Activated CD8-positive, alpha-beta memory T cell treated with anti-CD3 and anti-CD28 coated beads, Interleukin-2, amount 10 ng/mL, durations not matched to agents 7 days and 5 days (primary cell): Measurements from ENCODE around the gene TTC23. TPM values are rescaled to one million over a fixed set of nuclear protein-coding genes. Genes with fewer than 3 reads are reported as not detected.
"Not testable (repeated sequence)": the region's sequence is repeated elsewhere in the genome, so short reads cannot be mapped to it uniquely, and the experiment has no call there.

ENCODE experiments used
- ATAC-seq: fragments of 150-1000 bp; cut with Tn5 transposase; one replicate; pipeline ENCODE4 v1.10.0; 2021; ENCODE audit warnings: moderate library complexity
- CTCF ChIA-PET: fragments of 350-600 bp; sonication (Branson Sonifier 250); formaldehyde crosslinking; loops from one replicate; lab custom pipeline; 2021; ENCODE audit warnings: antibody characterized with exemption; lab: Charles Lee
- DNase-seq: peaks from one replicate; pipeline ENCODE4 v3.0.0-alpha.2; 2020
- H3K27ac Mint-ChIP-seq: one replicate; pipeline ENCODE4 v1.8.0; 2021; ENCODE audit warnings: mild to moderate bottlenecking, mixed read lengths
- H3K27me3 Mint-ChIP-seq: one replicate; pipeline ENCODE4 v1.8.0; 2021; ENCODE audit warnings: mixed read lengths
- H3K36me3 Mint-ChIP-seq: one replicate; pipeline ENCODE4 v1.8.0; 2021; ENCODE audit warnings: mild to moderate bottlenecking, mixed read lengths
- H3K4me1 Mint-ChIP-seq: one replicate; pipeline ENCODE4 v1.8.0; 2021; ENCODE audit warnings: mixed read lengths
- H3K4me3 Mint-ChIP-seq: one replicate; pipeline ENCODE4 v1.8.0; 2021; ENCODE audit warnings: mild to moderate bottlenecking, moderate library complexity, mixed read lengths
- H3K9me3 Mint-ChIP-seq: one replicate; pipeline ENCODE4 v1.8.0; 2022; ENCODE audit warnings: low read depth, mixed read lengths
- total RNA-seq, 2 experiments: library from RNA; stranded (reverse); gene quantifications; one replicate each; pipeline ENCODE4 v1.2.3, GENCODE V29; 2021

The TTC23 gene
- total RNA-seq, 2 experiments from 2014 or later: 1.2 TPM

- H3K36me3 Mint-ChIP-seq: no peaks in the 10 kb centered on the region
- H3K27ac Mint-ChIP-seq: no peak overlapping the region
- no peak overlapping the region for H3K4me3 Mint-ChIP-seq
- CTCF ChIA-PET: no interaction called here
- H3K4me1 Mint-ChIP-seq: no peaks in the 10 kb centered on the region
- no peaks in the 10 kb centered on the region for H3K27me3 Mint-ChIP-seq
- ATAC-seq: no peak
- DNase-seq: no peak
- H3K9me3 Mint-ChIP-seq: no peaks in the 10 kb centered on the region
Measured at GRCh38 chr15:99121691-99122410, 127.5 kb downstream of the TTC23 start.

DNA sequence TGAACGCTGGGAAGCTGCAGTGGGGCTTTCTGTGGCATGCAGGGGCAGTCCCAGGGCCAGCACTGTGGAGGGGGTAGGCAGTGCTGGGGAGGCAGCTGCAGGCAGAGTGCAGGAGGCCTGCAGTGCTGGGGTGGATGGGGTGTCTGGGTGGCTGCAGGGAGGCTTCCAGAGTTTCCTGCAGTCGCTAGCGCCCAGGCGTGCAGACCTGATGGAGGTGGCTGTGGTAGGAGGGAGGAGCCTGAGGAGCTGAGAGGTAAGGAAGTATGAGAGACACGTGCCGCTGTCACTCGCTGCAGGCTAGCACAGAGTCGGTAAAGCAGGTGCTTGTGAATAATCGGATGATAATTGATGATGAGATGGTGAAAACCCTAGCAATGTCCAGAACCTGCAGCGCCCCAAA is 128.2 kb downstream of the TTC23 start:
- no peaks in the 10 kb centered on the region for H3K9me3 Mint-ChIP-seq
- H3K27ac Mint-ChIP-seq: no peak overlapping the region
- no peak overlapping the region for H3K4me3 Mint-ChIP-seq
- no peaks in the 10 kb centered on the region for H3K4me1 Mint-ChIP-seq
- ATAC-seq: no peak
- no peaks in the 10 kb centered on the region for H3K27me3 Mint-ChIP-seq
- no peaks in the 10 kb centered on the region for H3K36me3 Mint-ChIP-seq
- CTCF ChIA-PET: no interaction called here
- DNase-seq: no peak

GRCh38 chr15:99120050-99120777 is 129.2 kb downstream of the TTC23 start:
- ATAC-seq: no peak

GRCh38 chr15:99118801-99119546 is 130.4 kb downstream of the TTC23 start:
- Mint-ChIP-seq H3K36me3 (no peaks in the 10 kb centered on the region), H3K4me1 (no peaks in the 10 kb centered on the region), H3K27ac (no peak overlapping the region), H3K27me3 (no peaks in the 10 kb centered on the region), H3K9me3 (no peaks in the 10 kb centered on the region), H3K4me3 (no peak overlapping the region)
- CTCF ChIA-PET: interaction anchor here (0.6 kb wide), 1 partner anchor 123 kb away, joined by 3 read pairs; no protein-coding TSS in a partner anchor
- ATAC-seq: no peak
- DNase-seq: no peak

More at GRCh38 chr15:99120050-99120777, 129.2 kb downstream of the TTC23 start:
- no peak overlapping the region for H3K27ac Mint-ChIP-seq
- H3K4me1 Mint-ChIP-seq: no peaks in the 10 kb centered on the region
- no peaks in the 10 kb centered on the region for H3K9me3 Mint-ChIP-seq
- no peak for DNase-seq
- no peaks in the 10 kb centered on the region for H3K27me3 Mint-ChIP-seq
- H3K36me3 Mint-ChIP-seq: no peaks in the 10 kb centered on the region
- CTCF ChIA-PET: no interaction called here
- H3K4me3 Mint-ChIP-seq: no peak overlapping the region

- no peak overlapping the region for H3K27ac Mint-ChIP-seq
- CTCF ChIA-PET: no interaction called here
- H3K27me3 Mint-ChIP-seq: peaks cover 2% of the 10 kb centered on the region
- DNase-seq (no peak), ATAC-seq (no peak)
- no peaks in the 10 kb centered on the region for H3K36me3 Mint-ChIP-seq
- H3K4me1 Mint-ChIP-seq: no peaks in the 10 kb centered on the region
- no peaks in the 10 kb centered on the region for H3K9me3 Mint-ChIP-seq
- no peak overlapping the region for H3K4me3 Mint-ChIP-seq
Measured at GRCh38 chr15:99118258-99118632, 131.1 kb downstream of the TTC23 start.

DNA sequence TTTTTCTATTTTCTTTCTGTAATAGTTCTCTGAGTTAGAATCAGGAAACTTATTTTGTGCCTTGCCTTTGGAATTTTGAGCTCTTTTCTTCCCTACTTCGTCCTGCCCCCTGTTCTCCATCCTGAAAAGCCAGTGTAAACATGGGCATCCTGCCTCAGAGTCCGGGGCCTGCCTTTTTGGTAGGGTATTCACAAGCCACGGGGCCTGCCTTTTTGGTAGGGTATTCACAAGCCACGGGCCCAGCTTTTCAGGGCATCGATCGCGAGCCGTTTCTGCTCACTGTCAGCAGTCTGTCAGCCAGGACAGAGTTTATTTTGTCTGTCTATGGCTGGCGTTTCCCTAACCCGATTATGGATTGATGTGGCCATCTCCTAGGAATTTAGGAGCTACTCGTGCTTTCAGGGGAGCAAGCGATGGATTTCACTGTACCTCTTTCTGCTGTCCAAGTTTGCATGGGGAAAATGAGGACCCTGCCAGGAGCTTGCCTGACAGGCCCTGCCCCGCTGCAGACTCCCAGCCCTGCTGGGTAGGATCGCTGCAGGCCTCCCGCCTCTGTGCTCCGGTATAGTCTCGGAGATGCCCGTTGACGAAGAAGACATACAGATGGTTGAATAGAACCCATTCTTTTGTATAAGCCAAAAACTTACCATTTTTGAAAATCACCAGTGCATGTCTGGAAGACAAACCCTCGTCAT is 131.7 kb downstream of the TTC23 start:
- DNase-seq: no peak
- Mint-ChIP-seq H3K27ac (no peak overlapping the region), H3K4me3 (no peak overlapping the region), H3K36me3 (no peaks in the 10 kb centered on the region), H3K9me3 (no peaks in the 10 kb centered on the region), H3K4me1 (no peaks in the 10 kb centered on the region), H3K27me3 (peaks cover 2% of the 10 kb centered on the region)
- no peak for ATAC-seq
- CTCF ChIA-PET: no interaction called here

DNA sequence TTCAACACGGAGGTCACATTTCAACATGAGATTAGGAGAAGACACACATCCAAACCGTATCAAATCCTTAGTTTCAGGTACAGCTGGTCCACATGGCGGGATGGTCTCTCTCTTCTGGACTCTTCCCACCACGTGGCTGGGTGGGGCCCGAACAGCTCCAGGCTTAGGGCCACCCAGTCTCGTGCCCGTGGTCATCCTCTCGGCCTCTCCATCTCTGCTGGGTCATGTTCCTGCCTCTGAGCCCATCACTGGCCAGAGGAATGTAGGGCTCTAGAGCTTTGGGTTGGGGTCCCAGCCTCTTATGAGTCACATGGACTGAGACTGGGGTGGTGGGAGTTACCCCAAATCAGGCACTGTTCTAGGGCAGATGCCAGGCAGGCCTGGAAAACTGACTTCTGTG is 132.3 kb downstream of the TTC23 start:
- CTCF ChIA-PET: no interaction called here
- H3K9me3 Mint-ChIP-seq: no peaks in the 10 kb centered on the region
- H3K36me3 Mint-ChIP-seq: no peaks in the 10 kb centered on the region
- H3K4me1 Mint-ChIP-seq: no peaks in the 10 kb centered on the region
- no peak overlapping the region for H3K27ac Mint-ChIP-seq
- DNase-seq: no peak
- no peak overlapping the region for H3K4me3 Mint-ChIP-seq
- no peak for ATAC-seq
- peaks cover 2% of the 10 kb centered on the region for H3K27me3 Mint-ChIP-seq

DNA sequence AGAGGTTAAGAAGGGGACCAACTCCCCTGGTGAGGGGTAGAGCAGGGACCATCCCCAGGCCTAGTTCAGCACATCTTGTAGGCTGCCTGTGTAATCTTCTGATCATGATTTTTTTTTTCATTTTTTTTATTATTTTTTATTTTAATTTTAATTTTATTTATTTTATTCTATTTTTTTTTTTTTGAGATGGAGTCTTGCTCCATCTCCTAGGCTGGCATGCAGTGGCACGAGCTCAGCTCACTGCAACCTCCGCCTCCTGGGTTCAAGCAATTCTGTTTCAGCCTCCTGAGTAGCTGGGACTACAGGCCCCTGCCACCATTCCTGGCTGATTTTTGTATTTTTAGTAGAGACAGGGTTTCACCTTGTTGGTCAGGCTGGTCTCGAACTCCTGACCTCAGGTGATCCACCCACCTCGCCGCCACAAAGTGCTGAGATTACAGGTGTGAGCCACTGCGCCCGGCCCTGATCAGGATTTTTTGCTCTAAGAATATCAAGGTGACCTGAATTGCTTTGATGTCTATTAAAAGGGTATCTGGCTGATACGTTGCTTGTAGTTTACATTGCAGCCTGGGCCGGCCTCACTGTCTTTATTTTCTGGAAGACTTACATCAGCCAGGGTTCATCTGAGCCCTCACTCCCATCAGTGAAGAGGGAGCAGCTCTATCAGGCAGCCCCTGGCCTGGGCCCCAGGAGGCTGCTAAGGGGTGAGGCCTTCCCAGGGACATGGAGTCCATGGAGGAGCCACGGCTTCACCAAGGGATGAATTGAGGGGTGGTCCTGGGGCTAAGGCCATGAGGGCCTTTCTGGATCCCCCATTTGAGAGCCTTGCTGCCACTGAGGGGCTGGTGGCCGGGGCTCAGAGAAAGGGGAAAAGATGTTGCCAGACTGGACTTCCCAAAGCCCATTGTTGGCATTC is 133.8 kb downstream of the TTC23 start:
- peaks cover 5% of the 10 kb centered on the region for H3K4me1 Mint-ChIP-seq
- ATAC-seq (no peak), DNase-seq (no peak)
- no peaks in the 10 kb centered on the region for H3K9me3 Mint-ChIP-seq
- peaks cover 4% of the 10 kb centered on the region for H3K27me3 Mint-ChIP-seq
- no peak overlapping the region for H3K4me3 Mint-ChIP-seq
- H3K27ac Mint-ChIP-seq: no peak overlapping the region
- CTCF ChIA-PET: no interaction called here
- no peaks in the 10 kb centered on the region for H3K36me3 Mint-ChIP-seq

- Mint-ChIP-seq H3K36me3 (no peaks in the 10 kb centered on the region), H3K9me3 (no peaks in the 10 kb centered on the region), H3K4me3 (no peak overlapping the region), H3K27me3 (peaks cover 7% of the 10 kb centered on the region), H3K27ac (no peak overlapping the region), H3K4me1 (peaks cover 6% of the 10 kb centered on the region)
- CTCF ChIA-PET: no interaction called here
- ATAC-seq: no peak
- no peak for DNase-seq
Measured at GRCh38 chr15:99114511-99115299, 134.7 kb downstream of the TTC23 start.

DNA sequence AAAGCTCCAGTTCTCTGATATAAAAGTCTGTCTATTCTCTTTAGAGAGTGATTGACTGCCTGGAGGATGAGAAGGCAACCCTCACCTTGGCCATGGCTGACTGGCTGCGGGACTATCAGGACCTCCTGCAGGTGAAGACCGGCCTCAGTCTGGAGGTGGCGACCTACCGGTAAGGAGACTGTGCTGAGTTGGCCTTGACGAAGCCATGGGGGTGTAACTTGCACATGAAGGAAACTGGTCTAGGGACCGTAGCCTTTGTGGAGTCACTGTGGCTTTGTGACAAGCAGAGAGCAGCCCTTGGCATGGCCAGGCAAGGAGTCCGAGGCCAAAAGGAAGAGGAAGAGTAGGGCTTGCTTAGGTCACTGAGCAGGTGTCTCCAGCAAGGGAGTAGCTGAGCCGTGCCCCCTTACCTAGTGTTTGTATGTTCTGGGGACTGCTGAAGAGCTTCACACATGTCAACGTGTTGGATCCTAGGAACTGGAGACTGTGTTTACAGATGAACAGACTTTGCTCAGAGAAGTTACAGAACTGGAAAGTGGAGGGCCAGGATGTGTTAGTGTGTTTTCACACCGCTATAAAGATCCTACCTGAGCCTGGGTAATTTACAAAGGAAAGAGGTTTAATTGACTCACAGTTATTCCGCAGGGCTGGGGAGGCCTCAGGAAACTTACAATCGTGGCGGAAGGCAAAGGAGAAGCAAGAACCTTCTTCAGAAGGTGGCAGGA is 135.7 kb downstream of the TTC23 start:
- no peak for DNase-seq
- Mint-ChIP-seq H3K36me3 (no peaks in the 10 kb centered on the region), H3K9me3 (no peaks in the 10 kb centered on the region), H3K27me3 (peaks cover 14% of the 10 kb centered on the region), H3K4me1 (peaks cover 12% of the 10 kb centered on the region), H3K27ac (no peak overlapping the region), H3K4me3 (no peak overlapping the region)
- no peak for ATAC-seq
- CTCF ChIA-PET: no interaction called here

GRCh38 chr15:99111641-99112040 is 137.7 kb downstream of the TTC23 start:
- not testable (repeated sequence) for H3K4me3 Mint-ChIP-seq, DNase-seq, H3K27ac Mint-ChIP-seq, H3K36me3 Mint-ChIP-seq, ATAC-seq, H3K9me3 Mint-ChIP-seq
- CTCF ChIA-PET: interaction anchor here (1.2 kb wide), 1 partner anchor 101 kb away, joined by 3 read pairs; no protein-coding TSS in a partner anchor
- peaks cover 24% of the 10 kb centered on the region for H3K27me3 Mint-ChIP-seq
- H3K4me1 Mint-ChIP-seq: peaks cover 27% of the 10 kb centered on the region
